HG03469 (cell line): ENCODE data around the gene NFE2L1.
A peak's percentile ranks its signal among the peaks of the same experiment; 100 is the strongest.

Experiments used
- ATAC-seq: cut with Tn5 transposase; IDR thresholded peaks from one replicate; pipeline ENCODE4 v1.9.1; 2021; ENCODE audit warnings: mild to moderate bottlenecking, moderate library complexity, moderate number of reproducible peaks; ENCODE audit not compliant: unreplicated experiment

NFE2L1 gene

GRCh38 chr17:48046296-48046695 lies 1.9 kb upstream of the NFE2L1 start:
- ATAC-seq, result no peak

GRCh38 chr17:48047113-48047740 lies 932 bp upstream of the NFE2L1 start:
- no peak for ATAC-seq

- peak; percentile 1 for ATAC-seq
Observed at GRCh38 chr17:48048384-48049126, 396 bp downstream of the NFE2L1 start.

- no peak for ATAC-seq
Observed at GRCh38 chr17:48051283-48051682, 3.1 kb downstream of the NFE2L1 start.

- no peak for ATAC-seq
Observed at GRCh38 chr17:48051706-48052486, 3.7 kb downstream of the NFE2L1 start.

GRCh38 chr17:48052956-48053757 lies 5.0 kb downstream of the NFE2L1 start:
- no peak for ATAC-seq

GRCh38 chr17:48053758-48054237 lies 5.6 kb downstream of the NFE2L1 start:
- ATAC-seq, result no peak

- ATAC-seq, result no peak
Observed at GRCh38 chr17:48054238-48055185, 6.4 kb downstream of the NFE2L1 start.

GRCh38 chr17:48055531-48056245 lies 7.5 kb downstream of the NFE2L1 start:
- ATAC-seq, result no peak

GRCh38 chr17:48056246-48056745 lies 8.1 kb downstream of the NFE2L1 start:
- no peak for ATAC-seq

GRCh38 chr17:48056879-48057278 lies 8.7 kb downstream of the NFE2L1 start:
- no peak for ATAC-seq

GRCh38 chr17:48057626-48058025 lies 9.5 kb downstream of the NFE2L1 start:
- ATAC-seq, result no peak

- no peak for ATAC-seq
Observed at GRCh38 chr17:48058393-48059124, 10.4 kb downstream of the NFE2L1 start.

- no peak for ATAC-seq
Observed at GRCh38 chr17:48059125-48059668, 11.0 kb downstream of the NFE2L1 start.

- no peak for ATAC-seq
Observed at GRCh38 chr17:48060249-48060648, 12.1 kb downstream of the NFE2L1 start.

GRCh38 chr17:48062273-48062672 lies 14.1 kb downstream of the NFE2L1 start:
- ATAC-seq, result no peak

GRCh38 chr17:48064638-48065037 lies 16.5 kb downstream of the NFE2L1 start:
- ATAC-seq, result no peak

- no peak for ATAC-seq
Observed at GRCh38 chr17:48066192-48066591, 18.0 kb downstream of the NFE2L1 start.
